NCI-H1048 (cell line): ENCODE data around the gene SLC2A1.

Experiments used
- DNase-seq: peaks from one replicate; lab custom pipeline; 2025; lab: John Stamatoyannopoulos, UW

Gene SLC2A1

GRCh38 chr1:42979896-42980800 lies 21.5 kb upstream of the SLC2A1 start:
- DNase-seq, result no peak

GRCh38 chr1:42979036-42979430 lies 20.4 kb upstream of the SLC2A1 start:
- DNase-seq, result no peak

GRCh38 chr1:42978317-42979035 lies 19.8 kb upstream of the SLC2A1 start:
- DNase-seq, result no peak

GRCh38 chr1:42977653-42978052 lies 19.0 kb upstream of the SLC2A1 start:
- DNase-seq, result no peak

- no peak for DNase-seq
Observed at GRCh38 chr1:42975561-42976225, 17.0 kb upstream of the SLC2A1 start.

- no peak for DNase-seq
Observed at GRCh38 chr1:42974767-42975437, 16.2 kb upstream of the SLC2A1 start.

GRCh38 chr1:42973799-42974198 lies 15.1 kb upstream of the SLC2A1 start:
- no peak for DNase-seq

GRCh38 chr1:42973286-42973685 lies 14.6 kb upstream of the SLC2A1 start:
- DNase-seq, result no peak

GRCh38 chr1:42971841-42972291 lies 13.2 kb upstream of the SLC2A1 start:
- DNase-seq, result no peak

- DNase-seq, result no peak
Observed at GRCh38 chr1:42970143-42970542, 11.5 kb upstream of the SLC2A1 start.

- DNase-seq, result no peak
Observed at GRCh38 chr1:42968654-42969053, 10.0 kb upstream of the SLC2A1 start.

- no peak for DNase-seq
Observed at GRCh38 chr1:42966688-42967612, 8.3 kb upstream of the SLC2A1 start.

- DNase-seq, result no peak
Observed at GRCh38 chr1:42965378-42965777, 6.7 kb upstream of the SLC2A1 start.

- DNase-seq, result no peak
Observed at GRCh38 chr1:42964044-42964812, 5.6 kb upstream of the SLC2A1 start.

GRCh38 chr1:42963378-42964043 lies 4.8 kb upstream of the SLC2A1 start:
- DNase-seq, result no peak

GRCh38 chr1:42962641-42963377 lies 4.1 kb upstream of the SLC2A1 start:
- no peak for DNase-seq

- DNase-seq, result no peak
Observed at GRCh38 chr1:42961312-42962091, 2.8 kb upstream of the SLC2A1 start.
